A549 (cell line): ENCODE measurements around the gene FERMT3. TPM values are rescaled to one million over a fixed set of nuclear protein-coding genes. Genes with fewer than 3 reads are reported as not detected.
A peak's percentile ranks its signal among the peaks of the same experiment; 100 is the strongest.

ENCODE experiments used
- ATAC-seq, 2 experiments: fragments of 200-7000 bp in 1 of 2; fragments of >200 bp in 1 of 2; cut with Nextera tagmentation in 1 of 2; cut with Tn5 transposase in 1 of 2; 3 replicates each; pipeline versions ENCODE4 v1.8.0 to v1.9.1; 2018 to 2020; ENCODE audit warnings: mild to moderate bottlenecking in 1 of 2, moderate library complexity in 1 of 2
- CTCF ChIA-PET: fragments of 300-600 bp; sonication (Branson Sonifier 250); formaldehyde crosslinking; extraction: SDS; loops from one replicate; lab custom pipeline; 2021; ENCODE audit warnings: antibody characterized with exemption, inconsistent platforms; lab: Yijun Ruan, JAX
- POLR2A ChIA-PET: fragments of 350-600 bp; formaldehyde crosslinking; extraction: SDS; loops from one replicate; lab custom pipeline; 2021; ENCODE audit warnings: antibody characterized with exemption, inconsistent platforms; lab: Yijun Ruan, JAX
- DNase-seq, 2 experiments: peaks; one replicate each; pipeline versions ENCODE4 v3.0.0 to v3.0.0-alpha.2; 2011 to 2016; ENCODE audit warnings: low read depth in 1 of 2, low spot score in 1 of 2
- FAIRE-seq: peaks from 2 replicates; lab custom pipeline; 2011; peaks lifted over from hg19 to GRCh38; lab: Jason Lieb, UNC
- H3K27ac ChIP-seq, 2 experiments: fragments of >200 bp; sonication (Bioruptor Twin); formaldehyde crosslinking; 3 replicates each; pipeline ENCODE4 v1.5.1; 2016 to 2017
- H3K4me1 ChIP-seq: fragments of >200 bp; sonication (Bioruptor Twin); formaldehyde crosslinking; 3 replicates; pipeline ENCODE4 v1.6.1; 2016
- H3K4me2 ChIP-seq: fragments of >200 bp; sonication (Bioruptor Twin); formaldehyde crosslinking; 3 replicates; pipeline ENCODE4 v1.6.1; 2016
- H3K4me3 ChIP-seq: fragments of >200 bp; sonication (Bioruptor Twin); formaldehyde crosslinking; 3 replicates; pipeline ENCODE4 v1.5.1; 2016
- H3K9me3 ChIP-seq: fragments of >200 bp; sonication (Bioruptor Twin); formaldehyde crosslinking; 3 replicates; pipeline ENCODE4 v1.6.1; 2016
- CEBPB ChIP-seq, 2 experiments: fragments of >200 bp in 1 of 2; sonication (Bioruptor Twin) in 1 of 2; formaldehyde crosslinking in 1 of 2; IDR thresholded peaks; 2 replicates each; pipeline ENCODE4 v1.6.1; 2012 to 2016
- GATA3 ChIP-seq: IDR thresholded peaks from 2 replicates; pipeline ENCODE4 v1.6.1; 2012; ENCODE audit warnings: borderline replicate concordance
- HEYL ChIP-seq: fragments of 250-450 bp; sonication (Bioruptor Pico); IDR thresholded peaks from 2 replicates; pipeline ENCODE4 v1.8.0; 2021; ENCODE audit warnings: mild to moderate bottlenecking, moderate library complexity
- HOXB13 ChIP-seq: fragments of 250-450 bp; sonication (Bioruptor Pico); IDR thresholded peaks from 2 replicates; pipeline ENCODE4 v1.5.0; 2020; ENCODE audit warnings: low read depth, mild to moderate bottlenecking, moderate library complexity
- HOXB5 ChIP-seq: fragments of 250-450 bp; sonication (Bioruptor Pico); IDR thresholded peaks from 2 replicates; pipeline ENCODE4 v1.5.0; 2020; ENCODE audit warnings: mild to moderate bottlenecking, moderate library complexity
- JUNB ChIP-seq: fragments of >200 bp; sonication (Bioruptor Twin); formaldehyde crosslinking; IDR thresholded peaks from 2 replicates; pipeline ENCODE4 v1.6.1; 2016
- KDM5A ChIP-seq: fragments of 200-600 bp; sonication (generic); IDR thresholded peaks from 2 replicates; pipeline ENCODE4 v1.6.1; 2016; ENCODE audit warnings: antibody characterized with exemption, mild to moderate bottlenecking
- MYC ChIP-seq: IDR thresholded peaks from 2 replicates; pipeline ENCODE4 v1.6.1; 2012; ENCODE audit warnings: mild to moderate bottlenecking, inconsistent platforms, low read length, improper control_type of control experiment, borderline replicate concordance
- NFE2L2 ChIP-seq: fragments of 150-350 bp; conservative IDR thresholded peaks from 2 replicates; pipeline ENCODE4 v1.6.1; 2014; ENCODE audit warnings: low read length
- POLR2A ChIP-seq: IDR thresholded peaks from 2 replicates; pipeline ENCODE4 v1.6.1; 2012; ENCODE audit warnings: mild to moderate bottlenecking, low read length
- POLR2AphosphoS2 ChIP-seq: conservative IDR thresholded peaks from 2 replicates; pipeline ENCODE4 v1.6.1; 2012; ENCODE audit warnings: low read length, improper control_type of control experiment, inconsistent platforms
- RAD21 ChIP-seq, 2 experiments: fragments of >200 bp in 1 of 2; sonication (Bioruptor Twin) in 1 of 2; formaldehyde crosslinking in 1 of 2; IDR thresholded peaks in 1 of 2; conservative IDR thresholded peaks in 1 of 2; 2 replicates in 1 of 2; 3 replicates in 1 of 2; pipeline ENCODE4 v1.6.1; 2012 to 2018; ENCODE audit warnings: inconsistent platforms in 1 of 2
- RARB ChIP-seq: fragments of 250-450 bp; sonication (Bioruptor Pico); IDR thresholded peaks from 2 replicates; pipeline ENCODE4 v1.8.0; 2021; ENCODE audit warnings: mild to moderate bottlenecking, moderate library complexity
- ZFP36 ChIP-seq: fragments of 450-650 bp; IDR thresholded peaks from 2 replicates; pipeline ENCODE4 v1.6.1; 2014; ENCODE audit warnings: borderline replicate concordance; ENCODE audit not compliant: partially characterized antibody
- WGBS: methylation state at CpG from one replicate; pipeline ENCODE4 v1.1.6; 2017; ENCODE audit errors: missing lambda C conversion rate; 5-methylcytosine and 5-hydroxymethylcytosine counted together
- polyA plus RNA-seq, 4 experiments: library from polyadenylated mRNA; depleted of rRNA in 3 of 4; stranded (reverse); fragments of >200 nt; fragmentation: RNase III in 1 of 4; extraction: RNeasy Plus Mini Kit Qiagen cat#74134 plus additional on column Dnase treatment in 1 of 4; gene quantifications; 2 replicates in 3 of 4; 3 replicates in 1 of 4; pipeline ENCODE4 v1.2.3, GENCODE V29; 2011 to 2017
- TF ChIP-seq, protein P1 (sequence below): IDR thresholded peaks from 2 replicates; pipeline ENCODE4 v1.6.1; 2012
- TF ChIP-seq, protein P2 (sequence below): IDR thresholded peaks from 2 replicates; pipeline ENCODE4 v1.6.1; 2012
- TF ChIP-seq, protein P3 (sequence below): fragments of 150-350 bp; IDR thresholded peaks from 2 replicates; pipeline ENCODE4 v1.6.1; 2014; ENCODE audit warnings: low read depth, mild to moderate bottlenecking, low read length
- TF ChIP-seq, protein P4 (sequence below): fragments of 450-650 bp; IDR thresholded peaks from 2 replicates; pipeline ENCODE4 v1.6.1; 2014; ENCODE audit warnings: antibody characterized with exemption
- TF ChIP-seq, protein P5 (sequence below): IDR thresholded peaks from 2 replicates; pipeline ENCODE4 v1.6.1; 2012; ENCODE audit warnings: low read depth, borderline replicate concordance
- TF ChIP-seq, protein P6 (sequence below): fragments of >200 bp; sonication (Bioruptor Twin); formaldehyde crosslinking; IDR thresholded peaks from 3 replicates; pipeline ENCODE4 v1.5.1; 2016

Gene FERMT3
- polyA plus RNA-seq, 2 of the 4 experiments (the other 2 are of a cell fraction), result 0.56 to 2.1 TPM

DNA sequence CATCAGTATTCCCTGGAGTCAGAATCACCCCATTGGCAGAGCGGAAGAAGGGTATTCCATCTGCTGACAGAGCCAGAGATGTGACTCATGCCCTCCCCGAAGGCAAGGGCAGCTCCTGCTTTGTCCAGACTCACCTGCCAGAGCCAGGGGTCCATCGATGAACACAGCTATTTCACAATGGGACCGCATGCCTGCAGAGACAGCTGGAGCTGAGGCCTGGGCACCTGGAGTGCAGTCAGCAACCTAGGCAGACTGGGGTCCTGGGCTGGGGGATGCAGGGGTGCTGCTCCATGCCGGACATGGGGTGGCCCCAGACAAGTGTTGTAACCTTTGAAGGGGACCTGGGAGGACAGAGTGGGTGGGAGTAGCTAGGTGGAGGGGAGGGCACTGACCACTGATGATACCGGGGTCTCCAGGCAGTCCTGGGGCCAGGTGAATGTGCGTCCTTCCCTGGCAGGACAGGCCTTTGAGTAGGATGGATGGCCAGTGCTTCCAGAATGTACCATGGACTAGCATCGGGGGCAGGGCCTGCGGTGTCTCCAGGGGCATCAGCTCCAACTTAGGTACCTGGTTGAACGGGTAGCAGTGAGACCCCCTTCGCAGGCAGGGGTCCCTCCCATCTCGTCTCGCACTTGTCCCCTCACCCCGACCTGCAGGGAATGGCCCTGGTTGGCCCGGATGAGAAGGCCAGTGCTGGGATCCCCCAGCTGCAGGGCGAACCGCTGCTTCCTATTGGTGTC is 17.8 kb downstream of the FERMT3 start:
- Histone ChIP-seq H3K27ac (no peak overlapping the region), H3K4me2 (no peak overlapping the region), H3K9me3 (no peaks in the 10 kb centered on the region), H3K4me1 (peaks cover 26% of the 10 kb centered on the region), H3K4me3 (no peak overlapping the region)
- WGBS, result 86% methylated on average over 14 of the region's 17 CpGs
- POLR2A ChIA-PET, result no interaction called here
- FAIRE-seq, result no peak
- no peak for ATAC-seq
- DNase-seq, result no peak
- TF ChIP-seq, protein P1, sequence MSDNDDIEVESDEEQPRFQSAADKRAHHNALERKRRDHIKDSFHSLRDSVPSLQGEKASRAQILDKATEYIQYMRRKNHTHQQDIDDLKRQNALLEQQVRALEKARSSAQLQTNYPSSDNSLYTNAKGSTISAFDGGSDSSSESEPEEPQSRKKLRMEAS, result no peak
- TF ChIP-seq RARB (CRISPR knock-in tag), result no peak
- TF ChIP-seq NFE2L2, result no peak
- no peak for TF ChIP-seq MYC
- no peak for TF ChIP-seq HOXB13 (CRISPR knock-in tag)
- TF ChIP-seq, protein P2, sequence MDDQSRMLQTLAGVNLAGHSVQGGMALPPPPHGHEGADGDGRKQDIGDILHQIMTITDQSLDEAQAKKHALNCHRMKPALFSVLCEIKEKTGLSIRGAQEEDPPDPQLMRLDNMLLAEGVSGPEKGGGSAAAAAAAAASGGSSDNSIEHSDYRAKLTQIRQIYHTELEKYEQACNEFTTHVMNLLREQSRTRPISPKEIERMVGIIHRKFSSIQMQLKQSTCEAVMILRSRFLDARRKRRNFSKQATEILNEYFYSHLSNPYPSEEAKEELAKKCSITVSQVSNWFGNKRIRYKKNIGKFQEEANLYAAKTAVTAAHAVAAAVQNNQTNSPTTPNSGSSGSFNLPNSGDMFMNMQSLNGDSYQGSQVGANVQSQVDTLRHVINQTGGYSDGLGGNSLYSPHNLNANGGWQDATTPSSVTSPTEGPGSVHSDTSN, result no peak
- no peak for TF ChIP-seq HOXB5 (CRISPR knock-in tag)
- no peak for TF ChIP-seq HEYL (CRISPR knock-in tag)
- TF ChIP-seq GATA3, result no peak
- TF ChIP-seq, protein P3, sequence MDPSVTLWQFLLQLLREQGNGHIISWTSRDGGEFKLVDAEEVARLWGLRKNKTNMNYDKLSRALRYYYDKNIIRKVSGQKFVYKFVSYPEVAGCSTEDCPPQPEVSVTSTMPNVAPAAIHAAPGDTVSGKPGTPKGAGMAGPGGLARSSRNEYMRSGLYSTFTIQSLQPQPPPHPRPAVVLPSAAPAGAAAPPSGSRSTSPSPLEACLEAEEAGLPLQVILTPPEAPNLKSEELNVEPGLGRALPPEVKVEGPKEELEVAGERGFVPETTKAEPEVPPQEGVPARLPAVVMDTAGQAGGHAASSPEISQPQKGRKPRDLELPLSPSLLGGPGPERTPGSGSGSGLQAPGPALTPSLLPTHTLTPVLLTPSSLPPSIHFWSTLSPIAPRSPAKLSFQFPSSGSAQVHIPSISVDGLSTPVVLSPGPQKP, result no peak
- TF ChIP-seq POLR2AphosphoS2, result no peak
- CTCF ChIA-PET, result interaction anchor here (1.4 to 19.9 kb wide), 8 partner anchors 9 to 79 kb away, joined by 3 to 254 read pairs (median 7); partner anchors contain the start of genes ESRRA, FERMT3, PLCB3 and STIP1

DNA sequence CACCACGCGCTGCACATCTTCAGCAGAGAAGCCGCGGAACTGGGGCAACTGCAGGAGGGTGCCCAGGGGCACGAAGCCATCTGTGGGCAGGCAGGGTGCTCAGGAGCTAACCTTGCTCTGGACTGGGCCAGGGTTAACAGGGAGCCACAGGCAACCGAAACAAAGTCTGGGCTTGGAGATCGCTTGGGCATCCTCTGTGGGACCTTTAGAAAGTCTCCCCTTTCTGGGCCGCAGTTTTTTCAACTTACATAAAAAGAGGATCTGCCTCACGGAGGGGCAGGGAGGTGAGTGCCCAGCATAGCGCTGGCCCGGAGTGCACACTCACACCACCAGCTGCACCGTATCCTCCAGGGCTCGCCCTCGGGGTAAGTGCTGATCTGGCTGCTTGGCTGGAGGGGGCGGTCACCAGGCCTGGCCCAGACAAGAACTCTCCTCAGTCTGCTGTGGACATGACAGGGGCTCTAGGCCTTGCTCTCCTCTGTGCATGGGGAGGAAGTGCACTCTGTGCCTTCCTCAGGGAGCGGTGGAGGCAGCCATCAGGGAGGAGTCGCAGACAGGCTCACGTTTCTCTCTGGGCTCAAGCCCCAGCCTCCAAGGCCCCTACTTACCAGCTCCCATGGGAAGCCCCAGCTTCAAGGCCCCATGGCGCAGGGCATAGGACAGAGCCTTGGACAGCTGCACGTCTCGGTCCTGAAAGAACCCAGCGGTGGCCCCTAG is 18.5 kb downstream of the FERMT3 start:
- TF ChIP-seq POLR2A (0 out of 2 replicates have a peak, but pooled peaks have one; percentile 6), KDM5A (no peak)
- peak overlapping the region; percentile 100 for H3K4me2 ChIP-seq
- POLR2A ChIA-PET, result interaction anchor here (1.3 to 2.9 kb wide), 2 partner anchors 16 to 40 kb away, joined by 11 to 16 read pairs; partner anchors contain the start of genes FKBP2 and STIP1
- CTCF ChIA-PET, result interaction anchor here (1.4 to 19.9 kb wide), 9 partner anchors 8 to 78 kb away, joined by 3 to 254 read pairs (median 10); partner anchors contain the start of genes ESRRA, FERMT3, PLCB3 and STIP1
- peaks cover 30% of the 10 kb centered on the region for H3K4me1 ChIP-seq
- no peaks in the 10 kb centered on the region for H3K9me3 ChIP-seq
- peak overlapping the region; percentile 97 for H3K4me3 ChIP-seq
- 81% methylated on average over 22 of the region's 22 CpGs for WGBS
- FAIRE-seq (no peak), DNase-seq (no peak), ATAC-seq (peak in 1 of 2 experiments; percentile 2; a peak in 3 of 6 replicates)
- H3K27ac ChIP-seq, result peak overlapping the region; percentile 93 to 99

DNA sequence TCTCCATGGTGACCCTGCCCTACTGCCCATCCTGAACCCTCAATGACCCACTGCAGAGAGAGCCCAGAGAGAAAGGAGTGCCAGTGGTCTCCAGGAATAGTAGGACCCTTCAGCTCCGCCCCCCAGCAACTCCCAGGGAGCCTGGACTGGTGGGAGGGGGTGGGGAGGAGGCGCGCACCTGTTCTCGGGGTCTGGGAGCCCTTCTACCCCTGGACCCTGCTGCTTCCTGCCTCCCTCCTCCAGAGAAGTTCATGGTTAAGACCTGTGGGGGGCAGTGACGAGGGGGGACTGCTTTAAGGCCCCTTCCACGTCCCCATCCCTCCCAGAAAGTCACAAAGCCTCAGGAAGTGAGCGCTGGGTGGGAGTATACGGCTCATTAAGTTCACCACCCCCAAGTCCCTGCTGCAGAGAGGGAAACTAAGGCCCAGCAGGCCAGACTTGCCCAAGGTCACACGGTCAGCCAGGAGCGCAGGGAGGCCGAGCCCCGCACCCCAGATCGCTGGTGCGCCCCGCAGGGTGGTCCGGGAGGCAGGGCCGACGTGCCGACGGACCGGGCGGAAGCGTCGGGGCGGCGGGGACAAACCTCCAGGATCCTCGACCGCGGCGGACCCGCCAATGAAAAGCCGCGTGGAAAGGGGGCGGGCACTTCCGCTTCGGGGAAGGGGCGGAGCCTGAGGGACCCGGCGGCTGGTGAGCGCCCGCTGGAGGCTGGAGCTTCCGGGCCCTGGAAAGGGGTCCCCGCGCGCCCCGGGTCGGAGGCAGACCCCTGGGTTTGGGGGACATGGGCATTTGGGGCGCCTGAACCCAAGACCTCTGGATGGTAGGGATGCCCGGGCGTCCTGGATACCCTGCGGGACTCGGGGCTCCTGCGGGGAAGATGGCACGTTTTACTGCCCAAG is 19.3 kb downstream of the FERMT3 start, which contains the start of the genes NUDT22 and TRPT1:
Gene NUDT22 (plus strand): TSS at position 667 of the 899 bp plus-strand sequence. CDS start 379 bp downstream, outside the sequence.
Gene TRPT1 (minus strand): TSS at position 579 of the 899 bp plus-strand sequence. CDS start 326 bp downstream, at position 253.
- DNase-seq, result peak; percentile 80 to 90
- no peak for FAIRE-seq
- TF ChIP-seq RAD21 (conservative IDR thresholded peaks at IDR 0.05 in 1 of 2, IDR thresholded peaks at IDR 0.05 in 1 of 2) (0 out of 5 replicates have a peak, but pooled peaks of 1 of the 2 experiments have one; percentile 14), ZFP36 (no peak), CEBPB (IDR thresholded peaks at IDR 0.05) (no peak), JUNB (no peak)
- TF ChIP-seq, protein P2, result no peak
- TF ChIP-seq, protein P4, sequence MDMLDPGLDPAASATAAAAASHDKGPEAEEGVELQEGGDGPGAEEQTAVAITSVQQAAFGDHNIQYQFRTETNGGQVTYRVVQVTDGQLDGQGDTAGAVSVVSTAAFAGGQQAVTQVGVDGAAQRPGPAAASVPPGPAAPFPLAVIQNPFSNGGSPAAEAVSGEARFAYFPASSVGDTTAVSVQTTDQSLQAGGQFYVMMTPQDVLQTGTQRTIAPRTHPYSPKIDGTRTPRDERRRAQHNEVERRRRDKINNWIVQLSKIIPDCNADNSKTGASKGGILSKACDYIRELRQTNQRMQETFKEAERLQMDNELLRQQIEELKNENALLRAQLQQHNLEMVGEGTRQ, result no peak
- TF ChIP-seq, protein P5, sequence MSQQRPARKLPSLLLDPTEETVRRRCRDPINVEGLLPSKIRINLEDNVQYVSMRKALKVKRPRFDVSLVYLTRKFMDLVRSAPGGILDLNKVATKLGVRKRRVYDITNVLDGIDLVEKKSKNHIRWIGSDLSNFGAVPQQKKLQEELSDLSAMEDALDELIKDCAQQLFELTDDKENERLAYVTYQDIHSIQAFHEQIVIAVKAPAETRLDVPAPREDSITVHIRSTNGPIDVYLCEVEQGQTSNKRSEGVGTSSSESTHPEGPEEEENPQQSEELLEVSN, result peak; percentile 61; the same call in 1 of the 2 replicates
- TF ChIP-seq, protein P6, sequence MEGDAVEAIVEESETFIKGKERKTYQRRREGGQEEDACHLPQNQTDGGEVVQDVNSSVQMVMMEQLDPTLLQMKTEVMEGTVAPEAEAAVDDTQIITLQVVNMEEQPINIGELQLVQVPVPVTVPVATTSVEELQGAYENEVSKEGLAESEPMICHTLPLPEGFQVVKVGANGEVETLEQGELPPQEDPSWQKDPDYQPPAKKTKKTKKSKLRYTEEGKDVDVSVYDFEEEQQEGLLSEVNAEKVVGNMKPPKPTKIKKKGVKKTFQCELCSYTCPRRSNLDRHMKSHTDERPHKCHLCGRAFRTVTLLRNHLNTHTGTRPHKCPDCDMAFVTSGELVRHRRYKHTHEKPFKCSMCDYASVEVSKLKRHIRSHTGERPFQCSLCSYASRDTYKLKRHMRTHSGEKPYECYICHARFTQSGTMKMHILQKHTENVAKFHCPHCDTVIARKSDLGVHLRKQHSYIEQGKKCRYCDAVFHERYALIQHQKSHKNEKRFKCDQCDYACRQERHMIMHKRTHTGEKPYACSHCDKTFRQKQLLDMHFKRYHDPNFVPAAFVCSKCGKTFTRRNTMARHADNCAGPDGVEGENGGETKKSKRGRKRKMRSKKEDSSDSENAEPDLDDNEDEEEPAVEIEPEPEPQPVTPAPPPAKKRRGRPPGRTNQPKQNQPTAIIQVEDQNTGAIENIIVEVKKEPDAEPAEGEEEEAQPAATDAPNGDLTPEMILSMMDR, result peak; percentile 28; the same call in 2 of the 3 replicates

More for the DNA sequence above, 19.3 kb downstream of the FERMT3 start, which contains the start of the genes NUDT22 and TRPT1:
- H3K4me1 ChIP-seq, result peaks cover 30% of the 10 kb centered on the region
- CTCF ChIA-PET, result interaction anchor here (1.4 to 19.9 kb wide), 9 partner anchors 9 to 77 kb away, joined by 3 to 254 read pairs (median 10); partner anchors contain the start of genes ESRRA, FERMT3 and PLCB3
- peak within 1 kb of the TSS; percentile 97 for H3K4me3 ChIP-seq
- POLR2A ChIA-PET, result interaction anchor here (0.6 to 2.9 kb wide), 11 partner anchors 13 to 354 kb away, joined by 3 to 16 read pairs (median 4); partner anchors contain the start of genes FKBP2, PPP1R14B, PRDX5 and STIP1
- H3K27ac ChIP-seq, result peak within 1 kb of the TSS; percentile 93 to 99
- H3K9me3 ChIP-seq, result no peaks in the 10 kb centered on the region
- 2% methylated on average over 17 of the region's 54 CpGs for WGBS
- H3K4me2 ChIP-seq, result peak within 1 kb of the TSS; percentile 100
- peak; percentile 77 to 83 for ATAC-seq
